Neural cell (in vitro differentiated cells): ENCODE results near the gene PRKCA. TPM values are rescaled to one million over a fixed set of nuclear protein-coding genes. Genes with fewer than 3 reads are reported as not detected.

Experiments used
- H2AFZ ChIP-seq: fragments of 200-600, 300-800 bp; sonication (generic), shearing (Covaris generic); 2 replicates; pipeline ENCODE4 v1.6.0; 2014; ENCODE audit warnings: low read depth, mild to moderate bottlenecking, antibody characterized with exemption, low read length, moderate library complexity
- H3F3A ChIP-seq: fragments of 200-600 bp; shearing (Covaris generic); 2 replicates; pipeline ENCODE4 v1.6.1; 2016; ENCODE audit warnings: mild to moderate bottlenecking, moderate library complexity, mixed read lengths, antibody characterized with exemption, low read length; ENCODE audit not compliant: insufficient read depth, poor library complexity, severe bottlenecking
- H3K27ac ChIP-seq: fragments of 200-600, 300-800 bp; sonication (generic), shearing (Covaris generic); 2 replicates; pipeline ENCODE4 v1.5.1; 2014; ENCODE audit warnings: mild to moderate bottlenecking, low read length, moderate library complexity
- H3K27me3 ChIP-seq: fragments of 300-800, 200-600 bp; sonication (generic), shearing (Covaris generic); 2 replicates; pipeline ENCODE4 v1.6.0; 2014; ENCODE audit warnings: mild to moderate bottlenecking, low read depth, low read length, moderate library complexity; ENCODE audit not compliant: insufficient read depth
- H3K36me3 ChIP-seq: fragments of 300-800, 200-600 bp; sonication (generic), shearing (Covaris generic); 2 replicates; pipeline ENCODE4 v1.5.1; 2014; ENCODE audit warnings: mild to moderate bottlenecking, antibody characterized with exemption, low read length, moderate library complexity; ENCODE audit not compliant: insufficient read depth
- H3K4me2 ChIP-seq: fragments of 300-800, 200-600 bp; sonication (generic), shearing (Covaris generic); 2 replicates; pipeline ENCODE4 v1.6.0; 2014; ENCODE audit warnings: mild to moderate bottlenecking, low read length
- H3K4me3 ChIP-seq: fragments of 300-800, 200-600 bp; sonication (generic), shearing (Covaris generic); 2 replicates; pipeline ENCODE4 v1.5.1; 2014; ENCODE audit warnings: mild to moderate bottlenecking, low read length, moderate library complexity
- H3K79me2 ChIP-seq: fragments of 200-600 bp; shearing (Covaris generic); replicated peaks from 2 replicates; pipeline ENCODE4 v1.6.0; 2014; ENCODE audit warnings: mild to moderate bottlenecking, low read length, moderate library complexity; ENCODE audit not compliant: insufficient read depth
- H3K9ac ChIP-seq: fragments of 300-800, 200-600 bp; sonication (generic), shearing (Covaris generic); 2 replicates; pipeline ENCODE4 v1.6.1; 2016; ENCODE audit warnings: mild to moderate bottlenecking, low read length, mixed read lengths
- H3K9me2 ChIP-seq: fragments of 200-600 bp; shearing (Covaris generic); 2 replicates; pipeline ENCODE4 v1.6.1; 2016; ENCODE audit warnings: mild to moderate bottlenecking, low read length, mixed read lengths; ENCODE audit not compliant: insufficient read depth
- H3K9me3 ChIP-seq: fragments of 200-600, 300-800 bp; sonication (generic), shearing (Covaris generic); 2 replicates; pipeline ENCODE4 v1.6.1; 2016; ENCODE audit warnings: mild to moderate bottlenecking, mixed run types, low read length, moderate library complexity, mixed read lengths
- H4K20me1 ChIP-seq: fragments of 200-600 bp; shearing (Covaris generic); 2 replicates; pipeline ENCODE4 v1.6.1; 2016; ENCODE audit warnings: mild to moderate bottlenecking, mixed run types; ENCODE audit not compliant: insufficient read depth
- CTCF ChIP-seq: fragments of 450-650 bp; IDR thresholded peaks from 2 replicates; pipeline ENCODE4 v1.5.1; 2014; ENCODE audit warnings: antibody characterized with exemption, mild to moderate bottlenecking, moderate library complexity; ENCODE audit not compliant: poor library complexity, severe bottlenecking
- EP300 ChIP-seq: fragments of 450-650 bp; conservative IDR thresholded peaks from 2 replicates; pipeline ENCODE4 v1.6.1; 2014; ENCODE audit warnings: antibody characterized with exemption, mild to moderate bottlenecking, moderate library complexity; ENCODE audit not compliant: poor library complexity, severe bottlenecking
- EZH2 ChIP-seq: fragments of 200-600, 300-800 bp; shearing (Covaris generic), sonication (generic); IDR thresholded peaks from 2 replicates; pipeline ENCODE4 v1.6.1; 2014; ENCODE audit warnings: antibody characterized with exemption, low read length, borderline replicate concordance, mild to moderate bottlenecking; ENCODE audit not compliant: insufficient read depth, poor library complexity, severe bottlenecking
- MXI1 ChIP-seq: fragments of 450-650 bp; conservative IDR thresholded peaks from 2 replicates; pipeline ENCODE4 v1.6.1; 2014; ENCODE audit warnings: antibody characterized with exemption, mild to moderate bottlenecking; ENCODE audit not compliant: poor library complexity, severe bottlenecking
- POLR2AphosphoS5 ChIP-seq: IDR thresholded peaks from 2 replicates; pipeline ENCODE4 v1.6.1; 2012
- RAD21 ChIP-seq: fragments of 450-650 bp; conservative IDR thresholded peaks from 2 replicates; pipeline ENCODE4 v1.6.1; 2014; ENCODE audit warnings: antibody characterized with exemption, mild to moderate bottlenecking, moderate library complexity
- SMC3 ChIP-seq: fragments of 450-650 bp; conservative IDR thresholded peaks from 2 replicates; pipeline ENCODE4 v1.6.1; 2014; ENCODE audit warnings: antibody characterized with exemption, mild to moderate bottlenecking, moderate library complexity; ENCODE audit not compliant: poor library complexity
- TAF1 ChIP-seq: IDR thresholded peaks from 2 replicates; pipeline ENCODE4 v1.6.1; 2012; ENCODE audit warnings: low read depth
- polyA plus RNA-seq: library from polyadenylated mRNA; depleted of rRNA; stranded (reverse); fragments of >200 nt; gene quantifications from 2 replicates; pipeline ENCODE4 v1.2.3, GENCODE V29; 2014
- TF ChIP-seq, protein P1 (sequence below): IDR thresholded peaks from 2 replicates; pipeline ENCODE4 v1.6.1; 2012; ENCODE audit warnings: borderline replicate concordance

The PRKCA gene
- polyA plus RNA-seq, 1 donor from 2014 or later = 5.9 TPM

DNA sequence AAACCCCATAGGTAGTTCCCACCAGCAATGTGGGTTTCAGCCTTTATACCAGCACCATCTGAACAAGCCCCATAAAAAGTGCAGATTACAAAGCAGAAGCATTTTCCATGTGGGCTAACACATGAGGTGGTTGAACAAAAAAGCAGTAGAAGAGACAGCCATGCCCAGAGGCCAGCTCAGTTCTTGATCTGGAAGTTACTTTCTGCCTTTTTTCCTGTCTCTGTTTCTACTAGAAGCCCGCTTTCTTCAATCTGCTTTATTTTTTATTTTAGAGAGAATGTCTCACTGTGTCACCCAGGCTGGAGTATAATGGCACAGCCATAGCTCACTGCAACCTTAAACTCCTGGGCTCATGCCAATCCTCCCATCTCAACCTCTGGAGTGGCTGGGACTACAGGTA is 41.7 kb upstream of the PRKCA start:
- H3K9me3 ChIP-seq = no peaks in the 10 kb centered on the region
- no peaks in the 10 kb centered on the region for H3K79me2 ChIP-seq
- H3K27ac ChIP-seq = no peak overlapping the region
- no peaks in the 10 kb centered on the region for H3K36me3 ChIP-seq
- no peak overlapping the region for H2AFZ ChIP-seq
- H3K27me3 ChIP-seq = no peaks in the 10 kb centered on the region
- no peak overlapping the region for H3K9ac ChIP-seq
- TF ChIP-seq TAF1 (no peak), MXI1 (no peak), EZH2 (no peak), RAD21 (no peak), CTCF (no peak), SMC3 (no peak), POLR2AphosphoS5 (no peak), EP300 (no peak)
- TF ChIP-seq, protein P1, sequence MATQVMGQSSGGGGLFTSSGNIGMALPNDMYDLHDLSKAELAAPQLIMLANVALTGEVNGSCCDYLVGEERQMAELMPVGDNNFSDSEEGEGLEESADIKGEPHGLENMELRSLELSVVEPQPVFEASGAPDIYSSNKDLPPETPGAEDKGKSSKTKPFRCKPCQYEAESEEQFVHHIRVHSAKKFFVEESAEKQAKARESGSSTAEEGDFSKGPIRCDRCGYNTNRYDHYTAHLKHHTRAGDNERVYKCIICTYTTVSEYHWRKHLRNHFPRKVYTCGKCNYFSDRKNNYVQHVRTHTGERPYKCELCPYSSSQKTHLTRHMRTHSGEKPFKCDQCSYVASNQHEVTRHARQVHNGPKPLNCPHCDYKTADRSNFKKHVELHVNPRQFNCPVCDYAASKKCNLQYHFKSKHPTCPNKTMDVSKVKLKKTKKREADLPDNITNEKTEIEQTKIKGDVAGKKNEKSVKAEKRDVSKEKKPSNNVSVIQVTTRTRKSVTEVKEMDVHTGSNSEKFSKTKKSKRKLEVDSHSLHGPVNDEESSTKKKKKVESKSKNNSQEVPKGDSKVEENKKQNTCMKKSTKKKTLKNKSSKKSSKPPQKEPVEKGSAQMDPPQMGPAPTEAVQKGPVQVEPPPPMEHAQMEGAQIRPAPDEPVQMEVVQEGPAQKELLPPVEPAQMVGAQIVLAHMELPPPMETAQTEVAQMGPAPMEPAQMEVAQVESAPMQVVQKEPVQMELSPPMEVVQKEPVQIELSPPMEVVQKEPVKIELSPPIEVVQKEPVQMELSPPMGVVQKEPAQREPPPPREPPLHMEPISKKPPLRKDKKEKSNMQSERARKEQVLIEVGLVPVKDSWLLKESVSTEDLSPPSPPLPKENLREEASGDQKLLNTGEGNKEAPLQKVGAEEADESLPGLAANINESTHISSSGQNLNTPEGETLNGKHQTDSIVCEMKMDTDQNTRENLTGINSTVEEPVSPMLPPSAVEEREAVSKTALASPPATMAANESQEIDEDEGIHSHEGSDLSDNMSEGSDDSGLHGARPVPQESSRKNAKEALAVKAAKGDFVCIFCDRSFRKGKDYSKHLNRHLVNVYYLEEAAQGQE = no peak
- no peak overlapping the region for H3K4me2 ChIP-seq
- no peaks in the 10 kb centered on the region for H3F3A ChIP-seq
- H4K20me1 ChIP-seq = no peaks in the 10 kb centered on the region
- H3K4me3 ChIP-seq = no peak overlapping the region
- H3K9me2 ChIP-seq = no peaks in the 10 kb centered on the region

- Histone ChIP-seq H2AFZ (no peak overlapping the region), H3K36me3 (no peaks in the 10 kb centered on the region), H4K20me1 (no peaks in the 10 kb centered on the region), H3K4me2 (no peak overlapping the region), H3K27me3 (no peaks in the 10 kb centered on the region), H3K9me3 (no peaks in the 10 kb centered on the region), H3K4me3 (no peak overlapping the region), H3K9me2 (no peaks in the 10 kb centered on the region), H3K27ac (no peak overlapping the region), H3F3A (no peaks in the 10 kb centered on the region), H3K79me2 (no peaks in the 10 kb centered on the region), H3K9ac (no peak overlapping the region)
- TF ChIP-seq EZH2 (no peak), MXI1 (no peak), POLR2AphosphoS5 (no peak), TAF1 (no peak)
- TF ChIP-seq, protein P1 = no peak
These were observed 39.6 kb upstream of the PRKCA start for GRCh38 chr17:66262767-66263166.
